OCI-LY1 (cell line): ENCODE measurements around the gene PHAX.

ENCODE experiments used
- H2AFZ ChIP-seq: fragments of 200-600 bp; sonication (generic), shearing (Covaris generic); 2 replicates; pipeline ENCODE4 v1.6.0; 2014; ENCODE audit warnings: antibody characterized with exemption, mild to moderate bottlenecking, low read length
- H3F3A ChIP-seq: fragments of 200-600 bp; sonication (generic), shearing (Covaris generic); 2 replicates; pipeline ENCODE4 v1.6.0; 2014; ENCODE audit warnings: mild to moderate bottlenecking, antibody characterized with exemption, low read length, moderate library complexity; ENCODE audit not compliant: insufficient read depth
- H3K27ac ChIP-seq: fragments of 200-600 bp; sonication (generic); 2 replicates; pipeline ENCODE4 v1.5.1; 2014; ENCODE audit warnings: low read length, mixed run types, mild to moderate bottlenecking, low read depth; ENCODE audit not compliant: poor library complexity, severe bottlenecking
- H3K27me3 ChIP-seq: fragments of 200-600 bp; sonication (generic); 2 replicates; pipeline ENCODE4 v1.6.0; 2014; ENCODE audit warnings: antibody characterized with exemption, mild to moderate bottlenecking, low read length, moderate library complexity; ENCODE audit not compliant: insufficient read depth
- H3K36me3 ChIP-seq: fragments of 200-600 bp; sonication (generic); 2 replicates; pipeline ENCODE4 v1.6.1; 2014; ENCODE audit warnings: mild to moderate bottlenecking, antibody characterized with exemption, low read length, moderate library complexity, mixed read lengths; ENCODE audit not compliant: insufficient read depth
- H3K4me1 ChIP-seq: fragments of 200-600 bp; sonication (generic); 2 replicates; pipeline ENCODE4 v1.5.1; 2014; ENCODE audit warnings: mild to moderate bottlenecking, low read length, moderate library complexity; ENCODE audit not compliant: insufficient read depth, severe bottlenecking
- H3K4me2 ChIP-seq: fragments of 200-600 bp; sonication (generic), shearing (Covaris generic); 2 replicates; pipeline ENCODE4 v1.6.1; 2014; ENCODE audit warnings: low read length
- H3K4me3 ChIP-seq: fragments of 200-600 bp; sonication (generic); 2 replicates; pipeline ENCODE4 v1.5.1; 2014; ENCODE audit warnings: low read length, low read depth, mild to moderate bottlenecking, mixed read lengths; ENCODE audit not compliant: poor library complexity, severe bottlenecking
- H3K79me2 ChIP-seq: fragments of 200-600 bp; shearing (Covaris generic); 2 replicates; pipeline ENCODE4 v1.6.1; 2016; ENCODE audit warnings: mixed run types, low read length, mixed read lengths; ENCODE audit not compliant: insufficient read depth
- H3K9ac ChIP-seq: fragments of 200-600 bp; sonication (generic), shearing (Covaris generic); 2 replicates; pipeline ENCODE4 v1.6.1; 2014; ENCODE audit warnings: mild to moderate bottlenecking, low read length, mixed read lengths
- H3K9me2 ChIP-seq: fragments of 200-600 bp; sonication (generic), shearing (Covaris generic); 2 replicates; pipeline ENCODE4 v1.6.1; 2014; ENCODE audit warnings: low read depth, mild to moderate bottlenecking, low read length, mixed read lengths
- H3K9me3 ChIP-seq: fragments of 200-600 bp; shearing (Covaris generic); 2 replicates; pipeline ENCODE4 v1.6.1; 2014; ENCODE audit warnings: low read length, mixed read lengths
- H4K20me1 ChIP-seq: fragments of 200-600 bp; sonication (generic), shearing (Covaris generic); 2 replicates; pipeline ENCODE4 v1.6.0; 2016; ENCODE audit warnings: mild to moderate bottlenecking, low read length; ENCODE audit not compliant: insufficient read depth
- CTCF ChIP-seq: fragments of 200-600 bp; sonication (generic), shearing (Covaris generic); IDR thresholded peaks from 2 replicates; pipeline ENCODE4 v1.5.1; 2017; ENCODE audit warnings: mild to moderate bottlenecking, antibody characterized with exemption, low read length, moderate library complexity, mixed read lengths
- EZH2 ChIP-seq: fragments of 200-600 bp; sonication (generic), shearing (Covaris generic); IDR thresholded peaks from 2 replicates; pipeline ENCODE4 v1.8.0; 2017; ENCODE audit warnings: borderline replicate concordance, mixed run types, mild to moderate bottlenecking, antibody characterized with exemption, low read length, moderate library complexity, mixed read lengths

Gene PHAX

GRCh38 chr5:126583761-126584160 lies 17.0 kb upstream of the PHAX start:
- Histone ChIP-seq H3K4me3 (no peak overlapping the region), H3K36me3 (no peaks in the 10 kb centered on the region)

DNA sequence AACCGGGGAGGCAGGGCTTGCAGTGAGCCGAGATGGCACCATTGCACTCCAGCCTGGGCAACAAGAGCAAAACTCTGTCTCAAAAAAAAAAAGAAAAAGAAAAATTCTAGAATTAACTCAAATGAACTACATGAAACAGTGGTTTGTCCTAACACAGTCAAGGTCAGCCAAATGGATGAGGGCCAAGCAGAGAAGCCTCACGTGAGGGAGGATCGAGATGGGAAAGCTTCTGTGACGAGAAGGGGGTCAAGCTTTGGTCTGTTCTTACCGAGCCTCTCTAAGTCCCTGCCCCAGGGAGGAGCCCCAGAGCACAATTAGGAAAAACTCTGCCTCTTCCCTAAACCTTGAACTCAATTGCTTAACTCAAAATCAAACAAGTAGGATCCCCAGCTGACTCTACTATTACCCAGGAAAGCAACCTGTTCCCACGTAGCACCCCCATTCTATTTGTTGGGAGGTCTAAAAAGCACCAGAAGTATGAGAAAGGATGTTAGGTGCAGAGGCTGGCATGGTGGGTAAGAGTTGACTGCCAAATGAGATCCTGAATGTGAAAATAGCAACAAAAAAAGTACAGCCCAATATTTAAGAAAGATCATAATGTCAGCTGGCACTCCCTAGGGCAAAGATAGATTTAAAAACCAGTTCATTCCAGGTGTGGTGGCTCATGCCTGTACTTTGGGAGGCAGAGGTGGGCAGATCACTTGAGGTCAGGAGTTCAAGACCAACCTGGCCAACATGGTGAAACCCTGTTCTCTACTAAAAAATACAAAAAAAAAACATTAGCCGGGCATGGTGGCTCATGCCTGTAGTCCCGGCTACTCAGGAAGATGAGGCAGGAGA lies 13.0 kb upstream of the PHAX start:
- Histone ChIP-seq H3K4me1 (no peaks in the 10 kb centered on the region), H3K9me2 (no peaks in the 10 kb centered on the region), H3F3A (no peaks in the 10 kb centered on the region), H3K27ac (no peak overlapping the region), H3K27me3 (no peaks in the 10 kb centered on the region; the same call in 1 of the 2 replicates), H3K9me3 (no peaks in the 10 kb centered on the region), H4K20me1 (no peaks in the 10 kb centered on the region), H3K4me2 (no peak overlapping the region), H3K79me2 (no peaks in the 10 kb centered on the region), H3K4me3 (no peak overlapping the region), H3K36me3 (no peaks in the 10 kb centered on the region), H2AFZ (no peak overlapping the region), H3K9ac (no peak overlapping the region)
- TF ChIP-seq EZH2 (no peak), CTCF (no peak)

More at GRCh38 chr5:126583761-126584160, 17.0 kb upstream of the PHAX start:
- Histone ChIP-seq H3K4me1 (no peaks in the 10 kb centered on the region), H3K9me3 (no peaks in the 10 kb centered on the region), H3K9ac (no peak overlapping the region), H2AFZ (no peak overlapping the region), H3K4me2 (no peak overlapping the region), H3K27me3 (no peaks in the 10 kb centered on the region), H3K27ac (no peak overlapping the region), H3F3A (no peaks in the 10 kb centered on the region), H3K9me2 (no peaks in the 10 kb centered on the region), H3K79me2 (no peaks in the 10 kb centered on the region), H4K20me1 (no peaks in the 10 kb centered on the region)
- TF ChIP-seq CTCF (no peak), EZH2 (no peak)

DNA sequence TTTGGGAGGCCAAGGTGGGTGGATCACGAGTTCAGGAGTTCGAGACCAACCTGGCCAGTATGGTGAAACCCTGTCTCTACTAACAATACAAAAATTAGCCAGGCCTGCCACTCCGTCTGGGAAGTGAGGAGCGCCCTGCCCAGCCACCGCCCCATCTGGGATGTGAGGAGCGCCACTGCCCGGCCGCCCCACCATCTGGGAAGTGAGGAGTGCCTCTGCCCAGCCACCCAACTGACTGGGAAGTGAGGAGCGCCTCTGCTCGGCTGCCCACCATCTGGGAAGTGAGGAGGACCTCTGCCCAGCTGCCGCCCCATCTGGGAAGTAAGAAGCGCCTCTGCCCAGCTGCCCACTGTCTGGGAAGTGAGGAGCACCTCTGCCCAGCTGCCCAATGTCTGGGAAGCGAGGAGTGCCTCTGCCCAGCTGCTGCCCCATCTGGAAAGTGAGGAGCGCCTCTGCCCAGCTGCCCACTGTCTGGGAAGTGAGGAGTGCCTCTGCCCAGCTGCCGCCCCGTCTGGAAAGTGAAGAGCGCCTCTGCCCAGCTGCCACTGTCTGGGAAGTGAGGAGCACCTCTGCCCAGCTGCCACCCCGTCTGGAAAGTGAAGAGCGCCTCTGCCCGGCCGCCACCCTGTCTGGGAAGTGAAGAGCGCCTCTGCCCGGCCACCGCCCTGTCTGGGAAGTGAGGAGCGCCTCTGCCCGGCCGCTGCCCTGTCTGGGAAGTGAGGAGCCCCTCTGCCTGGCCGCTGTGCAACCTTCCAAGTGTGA lies 11.0 kb upstream of the PHAX start:
- no peak overlapping the region for H3K4me2 ChIP-seq
- H3F3A ChIP-seq = no peaks in the 10 kb centered on the region
- H3K27ac ChIP-seq = no peak overlapping the region
- H3K79me2 ChIP-seq = no peaks in the 10 kb centered on the region
- no peaks in the 10 kb centered on the region; the same call in 1 of the 2 replicates for H3K27me3 ChIP-seq
- no peaks in the 10 kb centered on the region for H3K9me2 ChIP-seq
- H3K9ac ChIP-seq = no peak overlapping the region
- H4K20me1 ChIP-seq = no peaks in the 10 kb centered on the region
- H3K4me1 ChIP-seq = no peaks in the 10 kb centered on the region
- H2AFZ ChIP-seq = no peak overlapping the region
- no peaks in the 10 kb centered on the region for H3K36me3 ChIP-seq
- no peak overlapping the region for H3K4me3 ChIP-seq
- no peaks in the 10 kb centered on the region for H3K9me3 ChIP-seq
- TF ChIP-seq CTCF = no peak
- no peak for TF ChIP-seq EZH2
